Neural crest cell (in vitro differentiated cells): ENCODE data around the gene TSHZ2. TPM values are rescaled to one million over a fixed set of nuclear protein-coding genes. Genes with fewer than 3 reads are reported as not detected.

Experiments
- DNase-seq: peaks from one replicate; pipeline ENCODE4 v3.0.0; 2021; ENCODE audit warnings: low read depth, mixed read lengths, low spot score
- H3K27ac Mint-ChIP-seq: one replicate; pipeline ENCODE4 v1.8.0; 2021; ENCODE audit warnings: mild to moderate bottlenecking, mixed read lengths; ENCODE audit not compliant: unreplicated experiment
- H3K27me3 Mint-ChIP-seq: 2 replicates; pipeline ENCODE4 v1.8.0; 2021; ENCODE audit warnings: low read depth, mild to moderate bottlenecking, mixed read lengths
- H3K36me3 Mint-ChIP-seq: 2 replicates; pipeline ENCODE4 v1.8.0; 2021; ENCODE audit warnings: low read depth, mild to moderate bottlenecking, mixed read lengths
- H3K4me1 Mint-ChIP-seq: 2 replicates; pipeline ENCODE4 v1.8.0; 2021; ENCODE audit warnings: mixed read lengths
- H3K4me3 Mint-ChIP-seq: one replicate; pipeline ENCODE4 v1.8.0; 2021; ENCODE audit warnings: mild to moderate bottlenecking, mixed read lengths
- H3K9me3 Mint-ChIP-seq: 2 replicates; pipeline ENCODE4 v1.8.0; 2021; ENCODE audit warnings: mixed read lengths
- total RNA-seq: library from RNA; stranded (reverse); gene quantifications from 2 replicates; pipeline ENCODE4 v1.2.1, GENCODE V29; 2021
- TF ChIP-seq, protein P1 (sequence below): fragments of 200-600 bp; sonication (generic); conservative IDR thresholded peaks from 2 replicates; pipeline ENCODE4 v1.5.0; 2021; ENCODE audit warnings: antibody characterized with exemption, mild to moderate bottlenecking

Gene TSHZ2
- total RNA-seq, 1 donor from 2014 or later = 6.4 TPM

DNA sequence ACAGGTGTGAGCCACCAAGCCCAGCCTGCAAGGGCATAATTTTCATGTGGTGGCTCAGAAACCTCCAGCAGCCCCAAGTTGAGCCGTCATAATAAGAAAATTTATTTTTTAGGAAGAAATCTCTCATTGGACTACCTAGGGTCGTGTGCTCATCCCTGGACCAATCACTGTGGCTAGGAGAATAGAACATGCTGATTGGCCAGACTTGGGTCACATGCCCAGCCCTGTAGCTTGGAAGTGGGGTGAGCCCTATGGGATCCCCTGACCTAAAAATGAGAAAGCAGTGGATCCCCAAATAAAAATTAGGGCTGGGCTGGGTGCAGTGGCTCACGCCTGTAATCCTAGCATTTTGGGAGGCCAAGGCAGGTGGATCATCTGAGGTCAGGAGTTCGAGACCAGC is 466.2 kb downstream of the TSHZ2 start:
- Mint-ChIP-seq H3K36me3 (no peaks in the 10 kb centered on the region), H3K4me1 (no peaks in the 10 kb centered on the region), H3K9me3 (no peaks in the 10 kb centered on the region), H3K4me3 (no peak overlapping the region), H3K27me3 (no peaks in the 10 kb centered on the region), H3K27ac (no peak overlapping the region)
- DNase-seq = no peak
- TF ChIP-seq, protein P1, sequence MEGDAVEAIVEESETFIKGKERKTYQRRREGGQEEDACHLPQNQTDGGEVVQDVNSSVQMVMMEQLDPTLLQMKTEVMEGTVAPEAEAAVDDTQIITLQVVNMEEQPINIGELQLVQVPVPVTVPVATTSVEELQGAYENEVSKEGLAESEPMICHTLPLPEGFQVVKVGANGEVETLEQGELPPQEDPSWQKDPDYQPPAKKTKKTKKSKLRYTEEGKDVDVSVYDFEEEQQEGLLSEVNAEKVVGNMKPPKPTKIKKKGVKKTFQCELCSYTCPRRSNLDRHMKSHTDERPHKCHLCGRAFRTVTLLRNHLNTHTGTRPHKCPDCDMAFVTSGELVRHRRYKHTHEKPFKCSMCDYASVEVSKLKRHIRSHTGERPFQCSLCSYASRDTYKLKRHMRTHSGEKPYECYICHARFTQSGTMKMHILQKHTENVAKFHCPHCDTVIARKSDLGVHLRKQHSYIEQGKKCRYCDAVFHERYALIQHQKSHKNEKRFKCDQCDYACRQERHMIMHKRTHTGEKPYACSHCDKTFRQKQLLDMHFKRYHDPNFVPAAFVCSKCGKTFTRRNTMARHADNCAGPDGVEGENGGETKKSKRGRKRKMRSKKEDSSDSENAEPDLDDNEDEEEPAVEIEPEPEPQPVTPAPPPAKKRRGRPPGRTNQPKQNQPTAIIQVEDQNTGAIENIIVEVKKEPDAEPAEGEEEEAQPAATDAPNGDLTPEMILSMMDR = no peak

DNA sequence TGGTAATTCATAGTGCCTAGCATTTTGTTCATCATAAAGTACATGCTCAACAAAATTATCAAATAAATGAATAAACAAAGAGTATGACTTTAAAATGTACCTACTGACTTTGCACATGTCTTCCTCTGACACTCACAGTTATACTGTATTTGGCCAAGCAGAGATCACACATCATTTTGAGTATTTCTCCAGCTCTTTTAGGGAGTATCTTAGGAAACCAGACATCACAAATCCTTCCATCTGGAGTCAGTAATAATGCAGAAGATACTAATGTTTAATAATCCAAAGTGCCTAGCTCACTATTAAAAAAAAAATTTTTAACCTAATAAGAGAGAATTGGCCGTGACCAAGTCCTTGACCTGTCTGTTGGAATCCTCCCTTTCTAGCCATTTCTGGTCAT is 466.9 kb downstream of the TSHZ2 start:
- Mint-ChIP-seq H3K36me3 (peaks cover under 1% of the 10 kb centered on the region), H3K27ac (no peak overlapping the region), H3K27me3 (no peaks in the 10 kb centered on the region), H3K4me3 (no peak overlapping the region), H3K9me3 (no peaks in the 10 kb centered on the region), H3K4me1 (peaks cover 1% of the 10 kb centered on the region)
- DNase-seq = no peak
- TF ChIP-seq, protein P1 = no peak

DNA sequence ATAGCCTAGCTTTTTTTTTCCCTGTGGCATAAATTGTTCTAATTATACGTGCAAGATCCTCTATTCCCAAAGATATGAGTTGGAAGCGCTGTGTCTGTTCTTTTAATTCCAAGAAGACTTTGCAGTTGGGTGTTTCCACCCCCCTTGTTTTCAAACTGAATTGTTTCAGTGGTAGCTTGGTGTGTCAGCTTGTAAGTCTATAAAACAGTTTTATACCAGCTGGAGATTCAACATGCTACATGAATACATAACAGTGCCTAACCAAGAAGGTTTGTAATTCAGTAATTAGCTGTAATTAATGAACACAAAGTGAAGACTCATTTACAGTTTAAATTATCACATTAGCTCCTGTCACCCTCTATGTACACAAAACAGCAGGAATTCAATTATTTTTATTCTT is 467.5 kb downstream of the TSHZ2 start:
- no peak for DNase-seq
- Mint-ChIP-seq H3K4me1 (peaks cover 7% of the 10 kb centered on the region), H3K27ac (no peak overlapping the region), H3K27me3 (no peaks in the 10 kb centered on the region), H3K36me3 (peaks cover 2% of the 10 kb centered on the region), H3K4me3 (no peak overlapping the region), H3K9me3 (no peaks in the 10 kb centered on the region)
- TF ChIP-seq, protein P1 = no peak

DNA sequence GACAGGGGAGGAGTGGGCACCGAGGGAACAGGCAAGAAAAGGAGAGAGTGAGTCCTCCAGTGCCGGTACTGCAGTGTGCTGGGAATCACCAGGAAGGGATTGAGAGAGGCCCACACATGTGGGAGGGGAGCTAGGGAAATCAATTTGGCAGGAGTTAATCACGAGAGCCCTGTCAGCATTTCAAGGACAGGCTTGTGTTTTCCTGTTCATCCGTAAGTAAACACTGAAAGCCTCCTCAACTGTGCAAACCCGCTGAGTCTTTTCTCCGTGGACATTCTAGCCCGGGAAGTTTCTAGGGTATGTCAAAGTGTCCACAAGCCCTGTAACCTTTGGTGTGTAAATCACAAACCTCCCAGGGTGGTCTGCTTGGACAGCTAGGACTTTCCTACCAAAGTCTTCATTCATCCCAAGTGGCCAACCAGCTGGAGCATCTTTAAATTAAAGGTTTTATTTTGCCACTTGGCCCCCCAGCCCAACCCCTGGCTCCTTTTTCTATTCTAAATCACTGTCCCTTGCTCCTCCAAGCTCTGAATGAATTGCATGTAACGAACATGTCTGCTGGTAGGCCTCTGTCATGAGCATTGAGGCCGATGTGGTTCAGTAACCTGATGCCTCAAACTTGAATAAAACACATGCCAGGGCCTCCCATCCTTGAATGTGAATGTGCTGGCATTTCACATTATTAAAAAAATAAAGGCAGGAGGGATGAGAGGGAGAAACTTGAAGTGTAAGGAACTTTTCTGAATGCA is 472.4 kb downstream of the TSHZ2 start:
- no peak overlapping the region for H3K4me3 Mint-ChIP-seq
- H3K4me1 Mint-ChIP-seq = peaks cover 11% of the 10 kb centered on the region
- DNase-seq = no peak
- H3K27ac Mint-ChIP-seq = no peak overlapping the region
- no peaks in the 10 kb centered on the region for H3K27me3 Mint-ChIP-seq
- peaks cover 22% of the 10 kb centered on the region for H3K9me3 Mint-ChIP-seq
- H3K36me3 Mint-ChIP-seq = peaks cover 32% of the 10 kb centered on the region
- TF ChIP-seq, protein P1 = no peak

DNA sequence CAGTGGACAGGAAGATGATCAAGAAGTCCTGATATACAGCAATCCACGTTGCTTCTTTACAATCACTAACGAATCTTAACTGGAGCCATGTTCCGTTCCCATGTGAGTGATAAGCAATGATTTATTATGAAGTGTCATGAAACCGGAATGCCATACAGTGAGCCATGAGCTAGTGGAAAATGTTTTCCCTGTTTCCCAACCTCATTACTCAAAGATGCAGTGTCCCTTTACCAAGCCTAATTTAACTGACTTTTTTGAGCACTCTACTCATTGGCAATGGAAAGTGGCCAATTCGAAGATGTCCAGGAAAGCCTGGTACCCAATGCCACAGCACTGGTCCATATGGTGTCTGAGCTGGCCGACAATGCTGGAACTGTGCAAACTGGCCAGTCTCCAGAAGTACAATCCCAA is 473.2 kb downstream of the TSHZ2 start:
- no peak overlapping the region for H3K4me3 Mint-ChIP-seq
- H3K36me3 Mint-ChIP-seq = peaks cover 39% of the 10 kb centered on the region
- no peak for DNase-seq
- TF ChIP-seq, protein P1 = no peak
- peaks cover 27% of the 10 kb centered on the region for H3K9me3 Mint-ChIP-seq
- H3K4me1 Mint-ChIP-seq = peaks cover 11% of the 10 kb centered on the region
- H3K27ac Mint-ChIP-seq = no peak overlapping the region
- no peaks in the 10 kb centered on the region for H3K27me3 Mint-ChIP-seq
